Transverse colon (tissue), 4 donors: ENCODE results near the gene CCDC47.

Experiments
- EP300 ChIP-seq: sonication (generic); formaldehyde crosslinking; IDR thresholded peaks from one replicate; pipeline ENCODE4 v1.6.1; 2017; ENCODE audit warnings: antibody characterized with exemption, low read depth
- POLR2A ChIP-seq: fragments of 450-650 bp; IDR thresholded peaks from one replicate; pipeline ENCODE4 v1.6.1; 2016; ENCODE audit warnings: antibody characterized with exemption, mild to moderate bottlenecking, moderate library complexity
- POLR2AphosphoS5 ChIP-seq, 3 donors: sonication (generic); formaldehyde crosslinking; IDR thresholded peaks; one replicate each; pipeline ENCODE4 v1.6.1; 2016; ENCODE audit warnings: antibody characterized with exemption in 3 of 3
- TF ChIP-seq, protein P1 (sequence below), 5 experiments: fragments of 200-600 bp in 3 of 5; fragments of 450-650 bp in 2 of 5; sonication (generic) in 3 of 5; IDR thresholded peaks; 1 replicate in 2 of 5; 2 replicates in 3 of 5; pipeline ENCODE4 v1.5.1; 2016 to 2017; ENCODE audit warnings: antibody characterized with exemption in 5 of 5, inconsistent platforms in 3 of 5, mild to moderate bottlenecking in 2 of 5, moderate library complexity in 1 of 5

DNA sequence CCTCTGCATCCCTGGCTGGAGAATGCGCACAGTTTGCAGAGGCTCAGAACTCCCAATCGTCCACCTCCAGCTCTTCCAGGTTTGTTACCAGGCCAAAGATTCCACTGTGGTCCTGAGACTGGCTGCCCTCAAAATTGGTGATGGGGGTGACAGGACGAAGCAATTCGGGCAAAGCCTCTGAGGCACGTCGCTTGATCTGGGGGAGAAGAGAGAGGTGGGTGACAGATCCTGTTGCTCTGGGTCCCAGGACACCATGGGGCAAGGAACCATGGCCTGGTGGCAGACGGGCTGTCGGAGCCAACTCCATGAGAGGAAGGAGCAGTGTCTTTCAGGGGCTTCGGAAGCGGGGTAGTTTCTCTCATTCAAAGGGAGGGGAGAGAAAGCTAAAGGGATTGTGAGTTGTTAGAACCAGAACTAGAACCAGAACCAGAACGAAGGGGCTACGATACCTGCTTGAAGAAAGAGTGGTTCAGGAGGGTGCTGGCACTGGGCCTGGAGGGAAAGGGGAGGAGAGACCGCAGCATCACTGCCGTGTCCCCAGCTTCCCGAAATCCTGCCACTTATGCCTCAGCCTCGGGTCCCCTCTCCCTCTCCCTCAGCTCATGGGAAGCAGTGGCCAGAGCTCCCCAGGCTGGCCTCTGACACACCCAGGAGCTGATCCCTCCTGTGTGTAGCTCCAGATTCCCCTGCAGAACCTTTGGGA, 69.7 kb downstream of the CCDC47 start:
- TF ChIP-seq, protein P1, sequence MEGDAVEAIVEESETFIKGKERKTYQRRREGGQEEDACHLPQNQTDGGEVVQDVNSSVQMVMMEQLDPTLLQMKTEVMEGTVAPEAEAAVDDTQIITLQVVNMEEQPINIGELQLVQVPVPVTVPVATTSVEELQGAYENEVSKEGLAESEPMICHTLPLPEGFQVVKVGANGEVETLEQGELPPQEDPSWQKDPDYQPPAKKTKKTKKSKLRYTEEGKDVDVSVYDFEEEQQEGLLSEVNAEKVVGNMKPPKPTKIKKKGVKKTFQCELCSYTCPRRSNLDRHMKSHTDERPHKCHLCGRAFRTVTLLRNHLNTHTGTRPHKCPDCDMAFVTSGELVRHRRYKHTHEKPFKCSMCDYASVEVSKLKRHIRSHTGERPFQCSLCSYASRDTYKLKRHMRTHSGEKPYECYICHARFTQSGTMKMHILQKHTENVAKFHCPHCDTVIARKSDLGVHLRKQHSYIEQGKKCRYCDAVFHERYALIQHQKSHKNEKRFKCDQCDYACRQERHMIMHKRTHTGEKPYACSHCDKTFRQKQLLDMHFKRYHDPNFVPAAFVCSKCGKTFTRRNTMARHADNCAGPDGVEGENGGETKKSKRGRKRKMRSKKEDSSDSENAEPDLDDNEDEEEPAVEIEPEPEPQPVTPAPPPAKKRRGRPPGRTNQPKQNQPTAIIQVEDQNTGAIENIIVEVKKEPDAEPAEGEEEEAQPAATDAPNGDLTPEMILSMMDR (IDR thresholded peaks at IDR 0.05): no peak
- TF ChIP-seq POLR2A: no peak
- TF ChIP-seq EP300: no peak
- TF ChIP-seq POLR2AphosphoS5 (IDR thresholded peaks at IDR 0.05): no peak
